GM12878 (cell line): Measurements from ENCODE around the gene NINJ1. TPM values are rescaled to one million over a fixed set of nuclear protein-coding genes. Genes with fewer than 3 reads are reported as not detected.
A peak's percentile ranks its signal among the peaks of the same experiment; 100 is the strongest.

Experiments
- ATAC-seq: fragments of 200-7000 bp; cut with Tn5 transposase; 3 replicates; pipeline ENCODE4 v1.9.1; 2020; ENCODE audit warnings: mild to moderate bottlenecking, moderate library complexity
- BruUV-seq: library from RNA; stranded (reverse); fragments of 400-500 nt; replicated peaks from 2 replicates; lab custom pipeline; 2021; lab: Mats Ljungman, UMichigan
- CTCF ChIA-PET: fragments of 300-600 bp; sonication (Branson Sonifier 250); formaldehyde crosslinking; extraction: SDS; loops from one replicate; lab custom pipeline; 2021; ENCODE audit warnings: inconsistent platforms; lab: Yijun Ruan, JAX
- POLR2A ChIA-PET: fragments of 350-600 bp; formaldehyde crosslinking; extraction: SDS; loops from one replicate; lab custom pipeline; 2021; ENCODE audit warnings: inconsistent platforms; lab: Charles Lee
- RAD21 ChIA-PET: fragments of 300-600 bp; sonication (Branson Sonifier 250); formaldehyde crosslinking; loops from one replicate; lab custom pipeline; 2023; ENCODE audit warnings: antibody characterized with exemption; ENCODE audit not compliant: unreplicated experiment; lab: Charles Lee
- SMC1A ChIA-PET: fragments of 300-600 bp; sonication (Branson Sonifier 250); formaldehyde crosslinking; loops from one replicate; lab custom pipeline; 2023; ENCODE audit not compliant: unreplicated experiment, uncharacterized antibody; lab: Charles Lee
- DNase-seq: peaks from one replicate; pipeline ENCODE4 v3.0.0-alpha.2; 2011; ENCODE audit warnings: low read depth, low spot score
- FAIRE-seq: peaks from 3 replicates; lab custom pipeline; 2011; peaks lifted over from hg19 to GRCh38; lab: Jason Lieb, UNC
- H2AFZ ChIP-seq: 2 replicates; pipeline ENCODE4 v1.6.0; 2011; ENCODE audit warnings: low read depth, low read length, control low read depth; ENCODE audit not compliant: control insufficient read depth
- H3K27ac ChIP-seq: 2 replicates; pipeline ENCODE4 v1.5.1; 2011; ENCODE audit warnings: control low read depth; ENCODE audit not compliant: control insufficient read depth, insufficient read depth
- H3K27me3 ChIP-seq, 2 experiments: replicated peaks in 1 of 2; 2 replicates each; pipeline versions ENCODE4 v1.6.0 to v1.6.1; 2011; ENCODE audit warnings: low read length in 1 of 2; ENCODE audit not compliant: control insufficient read depth in 2 of 2, insufficient read depth in 2 of 2
- H3K36me3 ChIP-seq, 2 experiments: 2 replicates each; pipeline ENCODE4 v1.5.1; 2011; ENCODE audit warnings: low read length in 1 of 2; ENCODE audit not compliant: control insufficient read depth in 2 of 2, insufficient read depth in 2 of 2
- H3K4me1 ChIP-seq: 2 replicates; pipeline ENCODE4 v1.6.1; 2011; ENCODE audit warnings: mild to moderate bottlenecking, low read length, moderate library complexity, mixed read lengths; ENCODE audit not compliant: control insufficient read depth, insufficient read depth
- H3K4me2 ChIP-seq: 2 replicates; pipeline ENCODE4 v1.6.0; 2011; ENCODE audit warnings: control low read depth; ENCODE audit not compliant: control insufficient read depth, insufficient read depth
- H3K4me3 ChIP-seq: fragments of 200-600 bp; sonication (generic); 2 replicates; pipeline ENCODE4 v1.5.1; 2016
- H3K79me2 ChIP-seq: 2 replicates; pipeline ENCODE4 v1.6.0; 2011; ENCODE audit warnings: low read length; ENCODE audit not compliant: control insufficient read depth, insufficient read depth
- H3K9ac ChIP-seq: 2 replicates; pipeline ENCODE4 v1.8.0; 2011; ENCODE audit warnings: low read length, control low read depth, mixed read lengths; ENCODE audit not compliant: control insufficient read depth, insufficient read depth
- H3K9me3 ChIP-seq: replicated peaks from 3 replicates; pipeline ENCODE4 v1.5.1; 2011; ENCODE audit warnings: mild to moderate bottlenecking, low read length; ENCODE audit not compliant: control insufficient read depth, insufficient read depth
- H4K20me1 ChIP-seq: 2 replicates; pipeline ENCODE4 v1.6.0; 2011; ENCODE audit not compliant: control insufficient read depth, insufficient read depth
- BRCA1 ChIP-seq: IDR thresholded peaks from 2 replicates; pipeline ENCODE4 v1.6.1; 2011; ENCODE audit warnings: low read depth, low read length, improper control_type of control experiment
- ESRRA ChIP-seq: IDR thresholded peaks from 2 replicates; pipeline ENCODE4 v1.6.1; 2012; ENCODE audit warnings: mild to moderate bottlenecking, low read length, improper control_type of control experiment
- HDGF ChIP-seq: fragments of 450-650 bp; IDR thresholded peaks from 2 replicates; pipeline ENCODE4 v1.6.1; 2016; ENCODE audit warnings: antibody characterized with exemption
- NR2F1 ChIP-seq: fragments of 450-650 bp; conservative IDR thresholded peaks from 2 replicates; pipeline ENCODE4 v1.6.1; 2017; ENCODE audit warnings: mild to moderate bottlenecking
- RAD21 ChIP-seq: IDR thresholded peaks from 2 replicates; pipeline ENCODE4 v1.6.1; 2011; ENCODE audit warnings: mild to moderate bottlenecking, low read depth, low read length, moderate library complexity; ENCODE audit not compliant: insufficient read depth
- WRNIP1 ChIP-seq: IDR thresholded peaks from 2 replicates; pipeline ENCODE4 v1.6.1; 2011; ENCODE audit warnings: low read depth, low read length, improper control_type of control experiment, borderline replicate concordance
- whole genome bisulfite sequencing: methylation state at CpG from one replicate; pipeline ENCODE4 v1.1.6; 2016; ENCODE audit warnings: low lambda C conversion rate; ENCODE audit not compliant: insufficient replicate concordance, insufficient coverage; ENCODE audit errors: missing lambda C conversion rate; 5-methylcytosine and 5-hydroxymethylcytosine counted together
- in situ Hi-C: fragments of 300-500 bp; cut with MboI; formaldehyde crosslinking; loops from 9 replicates; pipeline ENCODE4 v1.14.3; 2018; ENCODE audit warnings: mixed read lengths
- intact Hi-C: fragments of 100-400 bp; cut with micrococcal nuclease; formaldehyde crosslinking; loops from one replicate; pipeline ENCODE4 v1.14.2; 2022; ENCODE audit not compliant: unreplicated experiment
- polyA plus RNA-seq, 11 experiments: library from polyadenylated mRNA; depleted of rRNA in 4 of 11; unstranded in 6 of 11; stranded (reverse) in 5 of 11; fragments of >200 nt; fragmentation: Nextera tagmentation in 4 of 11; fragmentation: Illumina TruSeq in 1 of 11; extraction: Ambion mirVana in 4 of 11; extraction: Trizol in 1 of 11; gene quantifications; 1 replicate in 1 of 11; 2 replicates in 10 of 11; pipeline versions ENCODE4 v1.2.1 to v1.2.3, GENCODE V29; 2011 to 2016; ENCODE audit warnings: inconsistent platforms in 2 of 11, missing spikeins in 2 of 11, low read depth in 1 of 11
- total RNA-seq, 4 experiments: library from RNA; depleted of rRNA in 3 of 4; stranded (reverse); fragments of >200 nt in 3 of 4; fragmentation: Illumina TruSeq in 1 of 4; extraction: Trizol in 1 of 4; gene quantifications; 2 replicates each; pipeline versions ENCODE4 v1.2.1 to v1.2.3, GENCODE V29; 2013 to 2021

Gene NINJ1
- total and polyA plus RNA-seq, 10 of the 15 experiments (the other 5 are each of a cell fraction or from before 2014, with no cell fraction given) = 0.64 to 33.5 (median 17.1) TPM

- TF ChIP-seq BRCA1 = no peak
- no peak for TF ChIP-seq HDGF
- TF ChIP-seq, all 136 proteins: peak for 0
- H4K20me1 ChIP-seq = no peaks in the 10 kb centered on the region
- ATAC-seq (no peak), DNase-seq (no peak), FAIRE-seq (no peak)
- WGBS = 11% methylated on average over 2 of the region's 2 CpGs
- SMC1A ChIA-PET = no interaction called here
- H3K4me2 ChIP-seq = no peak overlapping the region
- intact Hi-C loops = no loop called here
- H3K4me1 ChIP-seq = peaks cover 7% of the 10 kb centered on the region
- no peaks in the 10 kb centered on the region for H3K27me3 ChIP-seq
- CTCF ChIA-PET = no interaction called here
- H3K27ac ChIP-seq = no peak overlapping the region
- H2AFZ ChIP-seq = no peak overlapping the region
- no peaks in the 10 kb centered on the region for H3K79me2 ChIP-seq
- in situ Hi-C loops = no loop called here
- peaks cover 15% of the 10 kb centered on the region for H3K9me3 ChIP-seq
- H3K9ac ChIP-seq = no peak overlapping the region
- RAD21 ChIA-PET = no interaction called here
- H3K36me3 ChIP-seq = no peaks in the 10 kb centered on the region
- no TSS peak for BruUV-seq
- POLR2A ChIA-PET = no interaction called here
- H3K4me3 ChIP-seq = no peak overlapping the region
Observed at GRCh38 chr9:93148721-93149120, 14.7 kb upstream of the NINJ1 start.

GRCh38 chr9:93147632-93148031 is 13.6 kb upstream of the NINJ1 start:
- peak; percentile 47 for FAIRE-seq
- Histone ChIP-seq H3K9ac (no peak overlapping the region), H3K27ac (no peak overlapping the region), H3K27me3 (no peaks in the 10 kb centered on the region), H3K79me2 (no peaks in the 10 kb centered on the region), H4K20me1 (no peaks in the 10 kb centered on the region), H3K9me3 (peaks cover 15% of the 10 kb centered on the region), H3K4me1 (peaks cover 8% of the 10 kb centered on the region), H3K4me2 (no peak overlapping the region), H3K4me3 (no peak overlapping the region), H3K36me3 (no peaks in the 10 kb centered on the region), H2AFZ (no peak overlapping the region)
- in situ Hi-C loops (no loop called here), intact Hi-C loops (no loop called here)
- ChIA-PET CTCF (no interaction called here), POLR2A (no interaction called here), RAD21 (no interaction called here), SMC1A (no interaction called here)
- 51% methylated on average over 2 of the region's 2 CpGs for WGBS
- no peak for ATAC-seq
- DNase-seq = no peak
- BruUV-seq = no TSS peak
- no peak for TF ChIP-seq NR2F1
- no peak for TF ChIP-seq ESRRA
- no peak for TF ChIP-seq WRNIP1
- TF ChIP-seq RAD21 = no peak
- TF ChIP-seq, all 136 proteins: peak for 0
